Measurements from ENCODE around the gene NRL. TPM values are rescaled to one million over a fixed set of nuclear protein-coding genes. Genes with fewer than 3 reads are reported as not detected.

NRL gene
- total and polyA plus RNA-seq, 4 donors, result 2.7 to 5.4 (median 3.1) TPM

- DNase-seq (peak; percentile 47 to 55 (median 47)), ATAC-seq (ENCODE audit: insufficient read depth, low FRiP score) (no peak)
- Histone ChIP-seq H3K4me1 (ENCODE audit: control insufficient read depth in 5 of 5, insufficient read depth in 5 of 5, low read length in 5 of 5) (peaks cover 0 to 17% (median 6%) of the 10 kb centered on the region in 5 donors), H3K4me3 (peak overlapping the region; percentile 71), H3K27me3 (ENCODE audit: control insufficient read depth in 3 of 3, insufficient read depth in 3 of 3, low read length in 2 of 3) (no peaks in the 10 kb centered on the region), H3K9ac (ENCODE audit: insufficient read depth in 1 of 2, low read length in 2 of 2) (peak overlapping the region; percentile 66 to 78), H3K9me3 (ENCODE audit: control insufficient read depth in 4 of 4, insufficient read depth in 3 of 4, low read length in 3 of 4) (no peaks in the 10 kb centered on the region), H3K27ac (ENCODE audit: low read depth in 1 of 2, low read length in 1 of 2) (peak overlapping the region in 1 of 2 donors; percentile 98), H3K36me3 (ENCODE audit: control insufficient read depth in 4 of 4, insufficient read depth in 4 of 4, low read length in 4 of 4) (peaks cover 0 to 18% (median 2%) of the 10 kb centered on the region in 4 donors)
- no peak for TF ChIP-seq CTCF (IDR thresholded peaks at IDR 0.05; ENCODE audit: control extremely low read depth, extremely low read depth)
- 41 to 45% methylated on average over 12 of the region's 12 CpGs for WGBS, 2 donors
Measured at GRCh38 chr14:24095271-24096068, 19.3 kb downstream of the NRL start.

- Histone ChIP-seq H3K27me3 (ENCODE audit: control insufficient read depth in 3 of 3, insufficient read depth in 3 of 3, low read length in 2 of 3) (no peaks in the 10 kb centered on the region), H3K36me3 (ENCODE audit: control insufficient read depth in 4 of 4, insufficient read depth in 4 of 4, low read length in 4 of 4) (peaks cover 0 to 15% (median under 1%) of the 10 kb centered on the region in 4 donors), H3K4me1 (ENCODE audit: control insufficient read depth in 5 of 5, insufficient read depth in 5 of 5, low read length in 5 of 5) (peaks cover 0 to 17% (median 6%) of the 10 kb centered on the region in 5 donors), H3K9ac (ENCODE audit: insufficient read depth in 1 of 2, low read length in 2 of 2) (peak overlapping the region; percentile 66 to 78), H3K4me3 (peak overlapping the region; percentile 71), H3K9me3 (ENCODE audit: control insufficient read depth in 4 of 4, insufficient read depth in 3 of 4, low read length in 3 of 4) (no peaks in the 10 kb centered on the region), H3K27ac (ENCODE audit: low read depth in 1 of 2, low read length in 1 of 2) (peak overlapping the region; percentile 88 to 98)
- ATAC-seq (ENCODE audit: insufficient read depth, low FRiP score) (no peak), DNase-seq (peak in 2 of 3 donors; percentile 47 to 64)
- 2 to 4% methylated on average over 14 of the region's 14 CpGs for WGBS, 2 donors
- no peak for TF ChIP-seq CTCF (IDR thresholded peaks at IDR 0.05; ENCODE audit: control extremely low read depth, extremely low read depth)
Measured at GRCh38 chr14:24094841-24095270, 19.9 kb downstream of the NRL start.

GRCh38 chr14:24093901-24094840 is 20.6 kb downstream of the NRL start, which contains the start of gene PCK2:
PCK2 (plus strand) TSS chr14:24094311; CDS start chr14:24094406, 95 bp downstream.
- peaks cover 0 to 12% (median 0%) of the 10 kb centered on the region in 4 donors for H3K36me3 ChIP-seq (ENCODE audit: control insufficient read depth in 4 of 4, insufficient read depth in 4 of 4, low read length in 4 of 4)
- DNase-seq, result peak; percentile 88 to 94 (median 94)
- no peaks in the 10 kb centered on the region for H3K27me3 ChIP-seq (ENCODE audit: control insufficient read depth in 3 of 3, insufficient read depth in 3 of 3, low read length in 2 of 3)
- H3K27ac ChIP-seq (ENCODE audit: low read depth in 1 of 2, low read length in 1 of 2), result peak within 1 kb of the TSS; percentile 88 to 98
- H3K4me1 ChIP-seq (ENCODE audit: control insufficient read depth in 5 of 5, insufficient read depth in 5 of 5, low read length in 5 of 5), result peaks cover 0 to 17% (median 6%) of the 10 kb centered on the region in 5 donors
- H3K9me3 ChIP-seq (ENCODE audit: control insufficient read depth in 4 of 4, insufficient read depth in 3 of 4, low read length in 3 of 4), result no peaks in the 10 kb centered on the region
- no peak for TF ChIP-seq CTCF (IDR thresholded peaks at IDR 0.05; ENCODE audit: control extremely low read depth, extremely low read depth)
- H3K9ac ChIP-seq (ENCODE audit: insufficient read depth in 1 of 2, low read length in 2 of 2), result peak within 1 kb of the TSS; percentile 66 to 78
- 1% methylated on average over 54 to 68 of the region's 68 CpGs for WGBS, 2 donors
- peak; percentile 94 for ATAC-seq (ENCODE audit: insufficient read depth, low FRiP score)
- peak within 1 kb of the TSS; percentile 71 for H3K4me3 ChIP-seq

Measured in lung (tissue), 12 donors.